ENCODE data around the gene TOM1. TPM values are rescaled to one million over a fixed set of nuclear protein-coding genes. Genes with fewer than 3 reads are reported as not detected.

The TOM1 gene
- total RNA-seq, 1 experiment from 2014 or later: 8.3 TPM

- H3K27me3 ChIP-seq (ENCODE audit: low read length): no peaks in the 10 kb centered on the region
- H3K4me3 ChIP-seq (ENCODE audit: low read length): no peak overlapping the region
- no peak for DNase-seq
- peaks cover 31% of the 10 kb centered on the region for H3K4me1 ChIP-seq (ENCODE audit: low read length)
- H2AFZ ChIP-seq (ENCODE audit: low read length): no peak overlapping the region
- no peaks in the 10 kb centered on the region for H3K79me2 ChIP-seq (ENCODE audit: low read length)
- no peaks in the 10 kb centered on the region for H3K36me3 ChIP-seq (ENCODE audit: insufficient read depth, low read length)
- H3K9me3 ChIP-seq (ENCODE audit: low read length): no peaks in the 10 kb centered on the region
- H3K4me2 ChIP-seq (ENCODE audit: low read depth, low read length, poor library complexity, severe bottlenecking): no peak overlapping the region
- no peaks in the 10 kb centered on the region for H4K20me1 ChIP-seq (ENCODE audit: insufficient read depth, low read depth, low read length)
- H3K27ac ChIP-seq (ENCODE audit: low read length): no peak overlapping the region
- no peaks in the 10 kb centered on the region for H3K9me2 ChIP-seq (replicated peaks; ENCODE audit: insufficient read depth, low read length)
- no peak overlapping the region for H3K9ac ChIP-seq (ENCODE audit: low read length)
These were observed 74.1 kb downstream of the TOM1 start for GRCh38 chr22:35373781-35374180.

GRCh38 chr22:35375031-35375430 lies 75.3 kb downstream of the TOM1 start:
- Histone ChIP-seq H2AFZ (ENCODE audit: low read length) (0 out of 2 replicates have a peak overlapping the region, but pooled peaks have one; percentile 28), H3K9ac (ENCODE audit: low read length) (no peak overlapping the region), H3K27ac (ENCODE audit: low read length) (no peak overlapping the region), H3K4me3 (ENCODE audit: low read length) (no peak overlapping the region), H3K36me3 (ENCODE audit: insufficient read depth, low read length) (no peaks in the 10 kb centered on the region), H3K27me3 (ENCODE audit: low read length) (no peaks in the 10 kb centered on the region), H3K4me1 (ENCODE audit: low read length) (peaks cover 37% of the 10 kb centered on the region), H4K20me1 (ENCODE audit: insufficient read depth, low read depth, low read length) (no peaks in the 10 kb centered on the region), H3K4me2 (ENCODE audit: low read depth, low read length, poor library complexity, severe bottlenecking) (no peak overlapping the region), H3K9me2 (replicated peaks; ENCODE audit: insufficient read depth, low read length) (no peaks in the 10 kb centered on the region), H3K9me3 (ENCODE audit: low read length) (no peaks in the 10 kb centered on the region), H3K79me2 (ENCODE audit: low read length) (no peaks in the 10 kb centered on the region)
- no peak for DNase-seq

DNA sequence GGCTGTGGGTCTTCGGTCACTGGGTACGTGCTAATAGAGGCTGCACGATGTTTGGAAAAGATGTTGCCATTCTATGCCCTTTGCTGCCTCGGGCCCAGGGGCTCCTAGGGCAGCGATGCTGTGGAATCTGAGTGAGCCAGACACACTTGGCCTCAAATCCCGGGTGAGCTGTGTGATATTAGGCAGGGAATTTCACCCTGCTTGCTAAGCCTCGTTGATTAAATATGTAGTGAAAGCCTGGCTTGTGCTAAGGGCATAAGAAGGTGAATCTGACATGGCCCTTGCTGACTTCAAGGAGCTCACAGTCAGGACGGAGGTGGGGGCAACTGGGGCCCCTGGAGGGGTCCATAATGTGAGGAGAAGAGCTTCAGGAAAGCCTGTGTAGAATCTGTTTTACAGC lies 75.8 kb downstream of the TOM1 start:
- no peaks in the 10 kb centered on the region for H3K27me3 ChIP-seq (ENCODE audit: low read length)
- DNase-seq: no peak
- no peak overlapping the region for H3K4me2 ChIP-seq (ENCODE audit: low read depth, low read length, poor library complexity, severe bottlenecking)
- H3K27ac ChIP-seq (ENCODE audit: low read length): no peak overlapping the region
- H3K4me1 ChIP-seq (ENCODE audit: low read length): peaks cover 40% of the 10 kb centered on the region
- H3K9me3 ChIP-seq (ENCODE audit: low read length): no peaks in the 10 kb centered on the region
- no peak overlapping the region for H3K9ac ChIP-seq (ENCODE audit: low read length)
- H2AFZ ChIP-seq (ENCODE audit: low read length): peak overlapping the region; percentile 28; the same call in 1 of the 2 replicates
- H4K20me1 ChIP-seq (ENCODE audit: insufficient read depth, low read depth, low read length): no peaks in the 10 kb centered on the region
- H3K9me2 ChIP-seq (replicated peaks; ENCODE audit: insufficient read depth, low read length): no peaks in the 10 kb centered on the region
- no peak overlapping the region for H3K4me3 ChIP-seq (ENCODE audit: low read length)
- no peaks in the 10 kb centered on the region for H3K79me2 ChIP-seq (ENCODE audit: low read length)
- H3K36me3 ChIP-seq (ENCODE audit: insufficient read depth, low read length): no peaks in the 10 kb centered on the region

GRCh38 chr22:35376728-35377472 lies 77.2 kb downstream of the TOM1 start:
- H3K9ac ChIP-seq (ENCODE audit: low read length): peak overlapping the region; percentile 55
- peak overlapping the region; percentile 22; the same call in 1 of the 2 replicates for H3K4me3 ChIP-seq (ENCODE audit: low read length)
- H3K9me2 ChIP-seq (replicated peaks; ENCODE audit: insufficient read depth, low read length): no peaks in the 10 kb centered on the region
- H3K36me3 ChIP-seq (ENCODE audit: insufficient read depth, low read length): no peaks in the 10 kb centered on the region
- H4K20me1 ChIP-seq (ENCODE audit: insufficient read depth, low read depth, low read length): no peaks in the 10 kb centered on the region
- H3K4me1 ChIP-seq (ENCODE audit: low read length): peaks cover 50% of the 10 kb centered on the region
- peak overlapping the region; percentile 86 for H3K27ac ChIP-seq (ENCODE audit: low read length)
- H3K79me2 ChIP-seq (ENCODE audit: low read length): no peaks in the 10 kb centered on the region
- peak overlapping the region; percentile 66 for H2AFZ ChIP-seq (ENCODE audit: low read length)
- no peaks in the 10 kb centered on the region for H3K9me3 ChIP-seq (ENCODE audit: low read length)
- peak overlapping the region; percentile 56 for H3K4me2 ChIP-seq (ENCODE audit: low read depth, low read length, poor library complexity, severe bottlenecking)
- DNase-seq: peak; percentile 95
- H3K27me3 ChIP-seq (ENCODE audit: low read length): no peaks in the 10 kb centered on the region

DNA sequence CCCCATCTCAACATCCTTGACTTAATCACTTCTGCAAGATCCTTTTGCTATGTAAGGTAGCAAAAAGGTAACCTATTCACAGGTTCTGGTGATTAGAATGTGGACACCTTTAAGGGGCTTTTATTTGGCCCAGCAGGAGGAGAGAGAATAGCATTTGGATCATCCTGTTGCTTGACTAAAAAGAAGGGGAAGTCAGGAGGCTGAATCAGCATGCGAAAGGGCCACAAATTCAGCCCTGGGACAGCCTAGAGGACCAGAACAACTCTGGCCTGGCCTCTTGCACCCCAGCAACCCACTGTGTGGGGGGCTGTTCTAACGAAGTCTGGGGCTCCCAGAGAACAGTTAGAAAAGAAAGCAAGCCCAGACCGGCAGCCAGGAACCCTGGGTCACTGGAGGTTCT lies 78.0 kb downstream of the TOM1 start:
- Histone ChIP-seq H3K9me3 (ENCODE audit: low read length) (no peaks in the 10 kb centered on the region), H3K79me2 (ENCODE audit: low read length) (no peaks in the 10 kb centered on the region), H3K27ac (ENCODE audit: low read length) (peak overlapping the region; percentile 86), H3K4me3 (ENCODE audit: low read length) (no peak overlapping the region), H3K4me1 (ENCODE audit: low read length) (peaks cover 50% of the 10 kb centered on the region), H4K20me1 (ENCODE audit: insufficient read depth, low read depth, low read length) (no peaks in the 10 kb centered on the region), H3K27me3 (ENCODE audit: low read length) (no peaks in the 10 kb centered on the region), H3K36me3 (ENCODE audit: insufficient read depth, low read length) (no peaks in the 10 kb centered on the region), H3K9ac (ENCODE audit: low read length) (peak overlapping the region; percentile 55), H3K4me2 (ENCODE audit: low read depth, low read length, poor library complexity, severe bottlenecking) (peak overlapping the region; percentile 56), H2AFZ (ENCODE audit: low read length) (peak overlapping the region; percentile 66), H3K9me2 (replicated peaks; ENCODE audit: insufficient read depth, low read length) (no peaks in the 10 kb centered on the region)
- peak; percentile 53 for DNase-seq

GRCh38 chr22:35378621-35379020 lies 78.9 kb downstream of the TOM1 start:
- no peaks in the 10 kb centered on the region for H3K9me3 ChIP-seq (ENCODE audit: low read length)
- no peaks in the 10 kb centered on the region for H3K27me3 ChIP-seq (ENCODE audit: low read length)
- H3K27ac ChIP-seq (ENCODE audit: low read length): peak overlapping the region; percentile 86; the same call in 1 of the 2 replicates
- H3K4me3 ChIP-seq (ENCODE audit: low read length): no peak overlapping the region
- no peaks in the 10 kb centered on the region for H3K79me2 ChIP-seq (ENCODE audit: low read length)
- H4K20me1 ChIP-seq (ENCODE audit: insufficient read depth, low read depth, low read length): no peaks in the 10 kb centered on the region
- no peaks in the 10 kb centered on the region for H3K36me3 ChIP-seq (ENCODE audit: insufficient read depth, low read length)
- no peaks in the 10 kb centered on the region for H3K9me2 ChIP-seq (replicated peaks; ENCODE audit: insufficient read depth, low read length)
- DNase-seq: no peak
- no peak overlapping the region for H2AFZ ChIP-seq (ENCODE audit: low read length)
- H3K4me2 ChIP-seq (ENCODE audit: low read depth, low read length, poor library complexity, severe bottlenecking): peak overlapping the region; percentile 56
- peaks cover 50% of the 10 kb centered on the region for H3K4me1 ChIP-seq (ENCODE audit: low read length)
- no peak overlapping the region for H3K9ac ChIP-seq (ENCODE audit: low read length)

GRCh38 chr22:35379146-35379993 lies 79.7 kb downstream of the TOM1 start:
- H4K20me1 ChIP-seq (ENCODE audit: insufficient read depth, low read depth, low read length): no peaks in the 10 kb centered on the region
- no peaks in the 10 kb centered on the region for H3K27me3 ChIP-seq (ENCODE audit: low read length)
- no peaks in the 10 kb centered on the region for H3K79me2 ChIP-seq (ENCODE audit: low read length)
- no peak overlapping the region for H3K9ac ChIP-seq (ENCODE audit: low read length)
- no peaks in the 10 kb centered on the region for H3K9me2 ChIP-seq (replicated peaks; ENCODE audit: insufficient read depth, low read length)
- peaks cover 50% of the 10 kb centered on the region for H3K4me1 ChIP-seq (ENCODE audit: low read length)
- H3K4me2 ChIP-seq (ENCODE audit: low read depth, low read length, poor library complexity, severe bottlenecking): no peak overlapping the region
- no peaks in the 10 kb centered on the region for H3K9me3 ChIP-seq (ENCODE audit: low read length)
- no peak overlapping the region for H2AFZ ChIP-seq (ENCODE audit: low read length)
- H3K27ac ChIP-seq (ENCODE audit: low read length): no peak overlapping the region
- no peaks in the 10 kb centered on the region for H3K36me3 ChIP-seq (ENCODE audit: insufficient read depth, low read length)
- no peak overlapping the region for H3K4me3 ChIP-seq (ENCODE audit: low read length)
- no peak for DNase-seq

GRCh38 chr22:35380013-35380412 lies 80.3 kb downstream of the TOM1 start:
- Histone ChIP-seq H2AFZ (ENCODE audit: low read length) (no peak overlapping the region), H3K36me3 (ENCODE audit: insufficient read depth, low read length) (no peaks in the 10 kb centered on the region), H4K20me1 (ENCODE audit: insufficient read depth, low read depth, low read length) (no peaks in the 10 kb centered on the region), H3K9me2 (replicated peaks; ENCODE audit: insufficient read depth, low read length) (no peaks in the 10 kb centered on the region), H3K79me2 (ENCODE audit: low read length) (no peaks in the 10 kb centered on the region), H3K9ac (ENCODE audit: low read length) (no peak overlapping the region), H3K9me3 (ENCODE audit: low read length) (no peaks in the 10 kb centered on the region), H3K4me3 (ENCODE audit: low read length) (no peak overlapping the region), H3K4me2 (ENCODE audit: low read depth, low read length, poor library complexity, severe bottlenecking) (no peak overlapping the region), H3K27ac (ENCODE audit: low read length) (no peak overlapping the region), H3K27me3 (ENCODE audit: low read length) (no peaks in the 10 kb centered on the region), H3K4me1 (ENCODE audit: low read length) (peaks cover 52% of the 10 kb centered on the region)
- no peak for DNase-seq

Measured in Karpas-422 (cell line).